Endometrial microvascular endothelial cells (primary cell): ENCODE results near the gene NTPCR. TPM values are rescaled to one million over a fixed set of nuclear protein-coding genes. Genes with fewer than 3 reads are reported as not detected.

Experiments
- in situ Hi-C: cut with HindIII; loops from 2 replicates; pipeline ENCODE4 v1.10.0; 2017; ENCODE audit warnings: low sequenced_read_pairs, low pct_unique_long_range_greater_than_20kb; ENCODE audit errors: inconsistent ontology term
- total RNA-seq: library from RNA; depleted of rRNA; stranded (reverse); fragments of >200 nt; gene quantifications from one replicate; pipeline ENCODE4 v1.2.3, GENCODE V29; 2015; ENCODE audit errors: inconsistent ontology term

The NTPCR gene
- total RNA-seq, 1 donor from 2014 or later: 26.3 TPM

- in situ Hi-C loops: no loop called here
Measured at GRCh38 chr1:232952514-232953499, 2.4 kb downstream of the NTPCR start.

GRCh38 chr1:232954594-232955365, 4.4 kb downstream of the NTPCR start:
- in situ Hi-C loops: no loop called here

GRCh38 chr1:232956081-232956480, 5.7 kb downstream of the NTPCR start:
- in situ Hi-C loops: no loop called here

- in situ Hi-C loops: no loop called here
Measured at GRCh38 chr1:232958067-232958466, 7.7 kb downstream of the NTPCR start.

GRCh38 chr1:232962761-232963745, 12.6 kb downstream of the NTPCR start:
- in situ Hi-C loops: no loop called here

GRCh38 chr1:232964601-232965000, 14.2 kb downstream of the NTPCR start:
- in situ Hi-C loops: no loop called here

- in situ Hi-C loops: no loop called here
Measured at GRCh38 chr1:232965124-232965911, 14.9 kb downstream of the NTPCR start.

GRCh38 chr1:232965912-232966217, 15.5 kb downstream of the NTPCR start:
- in situ Hi-C loops: no loop called here

GRCh38 chr1:232966663-232967062, 16.3 kb downstream of the NTPCR start:
- in situ Hi-C loops: no loop called here

GRCh38 chr1:232968391-232968790, 18.0 kb downstream of the NTPCR start:
- in situ Hi-C loops: no loop called here

- in situ Hi-C loops: no loop called here
Measured at GRCh38 chr1:232968965-232969364, 18.6 kb downstream of the NTPCR start.

- in situ Hi-C loops: no loop called here
Measured at GRCh38 chr1:232969799-232970198, 19.4 kb downstream of the NTPCR start.

- in situ Hi-C loops: no loop called here
Measured at GRCh38 chr1:232970508-232970907, 20.1 kb downstream of the NTPCR start.

GRCh38 chr1:232973652-232974611, 23.5 kb downstream of the NTPCR start:
- in situ Hi-C loops: no loop called here

GRCh38 chr1:232974971-232975370, 24.6 kb downstream of the NTPCR start:
- in situ Hi-C loops: no loop called here

- in situ Hi-C loops: no loop called here
Measured at GRCh38 chr1:232978091-232978634, 27.8 kb downstream of the NTPCR start.

- in situ Hi-C loops: no loop called here
Measured at GRCh38 chr1:232978815-232979214, 28.4 kb downstream of the NTPCR start.
